Measurements from ENCODE around the gene LSM10. TPM values are rescaled to one million over a fixed set of nuclear protein-coding genes. Genes with fewer than 3 reads are reported as not detected.

Gene LSM10
- total and polyA plus RNA-seq, 2 of the 4 experiments (the other 2 are of a cell fraction), result 11.7 to 78.9 TPM

GRCh38 chr1:36386265-36387140 lies 11.2 kb downstream of the LSM10 start:
- peak overlapping the region; percentile 89 for H3K9ac ChIP-seq (ENCODE audit: low read depth, low read length)
- H3K27me3 ChIP-seq (ENCODE audit: control insufficient read depth, insufficient read depth, low read length), result no peaks in the 10 kb centered on the region
- H2BK120ac ChIP-seq (ENCODE audit: low read depth, low read length), result peak overlapping the region; percentile 93
- H4K5ac ChIP-seq (ENCODE audit: low read depth, low read length), result peak overlapping the region; percentile 61
- in situ Hi-C loops (cut with MboI; ENCODE audit: low sequenced_read_pairs), result no loop called here
- H3K27ac ChIP-seq (ENCODE audit: insufficient read depth, low read length), result peak overlapping the region; percentile 94
- peak overlapping the region; percentile 79 for H3K4me2 ChIP-seq (ENCODE audit: low read depth, low read length)
- peak overlapping the region; percentile 42 for H3K4me3 ChIP-seq (ENCODE audit: insufficient read depth, low read depth, low read length)
- H4K20me1 ChIP-seq (ENCODE audit: insufficient read depth, low read length), result peaks cover 36% of the 10 kb centered on the region
- peak overlapping the region; percentile 94 for H2BK20ac ChIP-seq (ENCODE audit: low read depth, low read length)
- H3K4me1 ChIP-seq (ENCODE audit: control insufficient read depth, insufficient read depth, low read length), result peaks cover 18% of the 10 kb centered on the region
- H2BK5ac ChIP-seq (ENCODE audit: low read depth, low read length, poor library complexity, severe bottlenecking), result peak overlapping the region; percentile 94
- peak overlapping the region; percentile 100 for H2AK9ac ChIP-seq (replicated peaks; ENCODE audit: low read depth, low read length, poor library complexity)
- DNase-seq (peak; percentile 100), ATAC-seq (ENCODE audit: low read depth) (peak; percentile 56)
- H4K91ac ChIP-seq (ENCODE audit: insufficient read depth, low read depth, low read length), result peak overlapping the region; percentile 97
- H3K9me3 ChIP-seq (ENCODE audit: control insufficient read depth, insufficient read depth, low read length), result no peaks in the 10 kb centered on the region
- peak overlapping the region; percentile 80 for H2BK15ac ChIP-seq (ENCODE audit: low read depth, low read length)
- H2AFZ ChIP-seq (replicated peaks; ENCODE audit: low read length, poor library complexity), result peak overlapping the region; percentile 80
- peak overlapping the region; percentile 100 for H3K56ac ChIP-seq (ENCODE audit: extremely low read depth, insufficient read depth, low read length)
- intact Hi-C loops (cut with micrococcal nuclease), result loop anchor here (1.0 to 5.0 kb wide), 3 partner anchors 11 to 64 kb away; partner anchors contain the start of genes EVA1B and LSM10
- peak overlapping the region; percentile 98 for H3K23ac ChIP-seq (ENCODE audit: low read depth, low read length)
- ChIA-PET POLR2A (ENCODE audit: unreplicated experiment) (interaction anchor here (0.5 to 1.4 kb wide), 8 partner anchors 14 to 237 kb away, joined by 3 to 6 read pairs (median 4); partner anchors contain the start of genes EVA1B and TRAPPC3), CTCF (interaction anchor here (0.6 to 1.9 kb wide), 7 partner anchors 11 to 237 kb away, joined by 3 to 10 read pairs (median 4); partner anchors contain the start of gene EVA1B)
- dilution Hi-C loops (cut with HindIII; ENCODE audit: low sequenced_read_pairs, unreplicated experiment), result no loop called here
- H3K14ac ChIP-seq (replicated peaks; ENCODE audit: low read depth, low read length), result peak overlapping the region; percentile 95
- H3K4ac ChIP-seq (ENCODE audit: low read depth, low read length), result peak overlapping the region; percentile 99
- 0% methylated on average over 3 of the region's 14 CpGs; no CpG with 5 or more reads in 1 of the 2 experiments for WGBS, 2 experiments (ENCODE audit: extremely low coverage in 2 of 2, insufficient read length in 1 of 2)
- no TSS peak for BruUV-seq (replicated peaks)
- H3K9me1 ChIP-seq (ENCODE audit: insufficient read depth, low read length), result peaks cover 25% of the 10 kb centered on the region
- H3K36me3 ChIP-seq (ENCODE audit: control insufficient read depth, insufficient read depth, low read length), result peaks cover 6% of the 10 kb centered on the region
- H4K8ac ChIP-seq (ENCODE audit: low read depth in 2 of 2, low read length in 2 of 2), result peak overlapping the region; percentile 56 to 97
- peaks cover 2 to 62% of the 10 kb centered on the region in 2 experiments; a peak in 2 of 4 replicates for H3K79me1 ChIP-seq (ENCODE audit: low read depth in 1 of 2, low read length in 2 of 2)
- H2AK5ac ChIP-seq (ENCODE audit: low read depth, low read length), result peak overlapping the region; percentile 97
- H3K18ac ChIP-seq (ENCODE audit: low read depth, low read length), result peak overlapping the region; percentile 83
- TF ChIP-seq POLR2A (IDR thresholded peaks at IDR 0.05; ENCODE audit: low read depth, low read length) (peak; percentile 91), CEBPB (IDR thresholded peaks at IDR 0.05; ENCODE audit: low read depth, low read length) (peak; percentile 100), RAD21 (IDR thresholded peaks at IDR 0.05; ENCODE audit: low read length) (peak; percentile 22; the same call in 1 of the 2 replicates), MAFK (IDR thresholded peaks at IDR 0.05; ENCODE audit: low read depth, low read length) (peak; percentile 20; the same call in 1 of the 2 replicates), USF2 (IDR thresholded peaks at IDR 0.05; ENCODE audit: low read depth, low read length) (peak; percentile 41), MAZ (IDR thresholded peaks at IDR 0.05; ENCODE audit: borderline replicate concordance, low read depth, low read length) (peak; percentile 64; the same call in 1 of the 2 replicates), SMC3 (IDR thresholded peaks at IDR 0.05; ENCODE audit: low read depth, low read length) (no peak; the same call in 1 of the 2 replicates), CTCF (conservative IDR thresholded peaks at IDR 0.05; ENCODE audit: low read depth, low read length) (no peak), RCOR1 (IDR thresholded peaks at IDR 0.05; ENCODE audit: insufficient replicate concordance, low read length) (no peak), MXI1 (IDR thresholded peaks at IDR 0.05; ENCODE audit: borderline replicate concordance, low read depth, low read length) (peak; percentile 95), FOS (IDR thresholded peaks at IDR 0.05; ENCODE audit: low read depth, low read length) (peak; percentile 100), NFE2L2 (IDR thresholded peaks at IDR 0.05; ENCODE audit: low read depth, low read length) (peak; percentile 91)
